Retinal pigment epithelial cell (primary cell): Measurements from ENCODE around the gene FAH.

ENCODE experiments used
- DNase-seq: peaks from one replicate; pipeline ENCODE4 v3.0.0-alpha.2; 2010; ENCODE audit warnings: low read depth
- H3K4me3 ChIP-seq: 2 replicates; pipeline ENCODE4 v1.5.1; 2011; ENCODE audit warnings: mild to moderate bottlenecking, low read length, control low read depth, moderate library complexity
- CTCF ChIP-seq: conservative IDR thresholded peaks from 2 replicates; pipeline ENCODE4 v1.5.1; 2011; ENCODE audit warnings: low read depth, low read length, control low read depth, inconsistent platforms

Gene FAH

GRCh38 chr15:80233581-80233980 is 80.8 kb downstream of the FAH start:
- DNase-seq, result no peak
- no peak for TF ChIP-seq CTCF
- H3K4me3 ChIP-seq, result no peak overlapping the region

- TF ChIP-seq CTCF, result peak; percentile 63
- DNase-seq, result no peak
- H3K4me3 ChIP-seq, result no peak overlapping the region
Observed at GRCh38 chr15:80234883-80235282, 82.1 kb downstream of the FAH start.
